ENCODE results near the gene MYH10. TPM values are rescaled to one million over a fixed set of nuclear protein-coding genes. Genes with fewer than 3 reads are reported as not detected.

Gene MYH10
- total RNA-seq, 3 donors from 2014 or later, result 4.3 to 23.8 (median 10.1) TPM

- intact Hi-C loops (cut with DNase I, micrococcal nuclease), result no loop called here
Measured at GRCh38 chr17:8506145-8506544, 124.4 kb downstream of the MYH10 start.

GRCh38 chr17:8504460-8505207, 125.9 kb downstream of the MYH10 start:
- no peak for TF ChIP-seq CTCF (IDR thresholded peaks at IDR 0.05)
- no peaks in the 10 kb centered on the region for H3K4me1 ChIP-seq (ENCODE audit: low read depth)
- no peak overlapping the region for H3K4me3 ChIP-seq
- ATAC-seq, result no peak
- H3K9me3 ChIP-seq, result no peaks in the 10 kb centered on the region
- no peak for DNase-seq
- intact Hi-C loops (cut with DNase I, micrococcal nuclease), result no loop called here
- H3K36me3 ChIP-seq (ENCODE audit: low read depth), result no peaks in the 10 kb centered on the region

More at GRCh38 chr17:8506145-8506544, 124.4 kb downstream of the MYH10 start:
- no peak for TF ChIP-seq CTCF (IDR thresholded peaks at IDR 0.05)
- Histone ChIP-seq H3K36me3 (ENCODE audit: low read depth) (no peaks in the 10 kb centered on the region), H3K9me3 (no peaks in the 10 kb centered on the region), H3K4me3 (no peak overlapping the region), H3K4me1 (ENCODE audit: low read depth) (no peaks in the 10 kb centered on the region)
- no peak for ATAC-seq
- DNase-seq, result no peak

DNA sequence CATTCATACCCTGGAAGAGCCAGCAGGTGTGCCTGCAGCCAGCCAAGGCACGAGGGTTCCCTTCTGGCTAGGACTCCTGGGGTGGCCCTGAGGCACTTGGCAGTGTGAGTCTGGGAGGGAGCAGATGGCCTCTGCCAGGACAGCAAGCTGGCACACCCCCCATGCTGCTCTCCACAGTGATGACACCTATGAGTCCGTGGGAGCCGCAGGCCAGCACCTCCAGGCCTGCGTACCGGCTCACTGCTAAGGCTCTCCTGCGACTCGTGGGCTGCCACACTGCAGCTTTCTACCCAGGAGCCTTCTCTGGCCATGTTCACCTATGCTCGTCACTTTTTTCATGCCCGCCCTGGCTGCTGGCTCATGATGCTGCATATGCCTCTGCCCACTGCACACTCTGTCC, 126.7 kb downstream of the MYH10 start:
- Histone ChIP-seq H3K36me3 (ENCODE audit: low read depth) (no peaks in the 10 kb centered on the region), H3K4me1 (ENCODE audit: low read depth) (no peaks in the 10 kb centered on the region), H3K9me3 (no peaks in the 10 kb centered on the region), H3K4me3 (no peak overlapping the region)
- no peak for DNase-seq
- intact Hi-C loops (cut with DNase I, micrococcal nuclease), result no loop called here
- ATAC-seq, result no peak
- TF ChIP-seq CTCF (IDR thresholded peaks at IDR 0.05), result no peak

- no peak for DNase-seq
- Histone ChIP-seq H3K9me3 (no peaks in the 10 kb centered on the region), H3K4me1 (ENCODE audit: low read depth) (no peaks in the 10 kb centered on the region), H3K36me3 (ENCODE audit: low read depth) (no peaks in the 10 kb centered on the region), H3K4me3 (no peak overlapping the region)
- no peak for TF ChIP-seq CTCF (IDR thresholded peaks at IDR 0.05)
- no peak for ATAC-seq
- intact Hi-C loops (cut with DNase I, micrococcal nuclease), result no loop called here
Measured at GRCh38 chr17:8503368-8503767, 127.2 kb downstream of the MYH10 start.

DNA sequence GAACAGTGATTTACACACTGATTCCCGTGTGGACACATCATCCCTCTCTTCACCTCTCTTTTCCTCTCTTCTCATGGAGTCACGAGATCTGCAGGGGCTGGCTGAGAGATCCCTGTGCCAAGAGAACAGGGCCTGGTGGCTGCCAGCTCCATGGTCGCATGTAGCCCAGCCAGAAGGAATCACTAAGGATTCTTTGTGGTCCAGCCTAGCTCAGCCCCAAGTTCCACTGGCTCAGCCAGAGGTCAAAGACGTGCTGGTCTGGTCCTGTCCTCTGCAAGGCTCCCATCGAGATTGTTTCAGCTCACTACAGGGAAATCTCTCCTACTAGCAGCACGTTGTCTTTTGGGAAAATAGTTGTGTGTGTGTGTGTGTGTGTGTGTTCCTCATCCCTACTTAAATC, 128.4 kb downstream of the MYH10 start:
- ATAC-seq, result no peak
- Histone ChIP-seq H3K4me3 (no peak overlapping the region), H3K9me3 (no peaks in the 10 kb centered on the region), H3K4me1 (ENCODE audit: low read depth) (no peaks in the 10 kb centered on the region), H3K36me3 (ENCODE audit: low read depth) (no peaks in the 10 kb centered on the region)
- no peak for TF ChIP-seq CTCF (IDR thresholded peaks at IDR 0.05)
- no peak for DNase-seq
- intact Hi-C loops (cut with DNase I, micrococcal nuclease), result no loop called here

Measured in mucosa of descending colon (tissue), 3 donors.